Spleen (tissue), 7 donors: ENCODE measurements around the gene CRYBG1.

Experiments used
- POLR2A ChIP-seq, 3 donors: fragments of 450-650 bp; IDR thresholded peaks; one replicate each; pipeline ENCODE4 v1.5.1; 2017; ENCODE audit warnings: antibody characterized with exemption in 3 of 3, mild to moderate bottlenecking in 1 of 3
- TF ChIP-seq, protein P1 (sequence below), 11 experiments: fragments of 200-600 bp in 7 of 11; fragments of 450-650 bp in 4 of 11; sonication (generic) in 4 of 11; IDR thresholded peaks in 8 of 11; conservative IDR thresholded peaks in 3 of 11; 1 replicate in 7 of 11; 2 replicates in 4 of 11; pipeline versions ENCODE4 v1.4.0 to v1.8.0; 2016 to 2021; ENCODE audit warnings: antibody characterized with exemption in 11 of 11, inconsistent platforms in 4 of 11, mild to moderate bottlenecking in 1 of 11
- donor health status: DM: no; HTN: no; CAD: no; lungs with moderate emphysema.
- donor health status: DM: no; HTN: no; CAD: no.
- donor health status: DM: no; HTN: no; CAD: no.

- TF ChIP-seq, protein P1, sequence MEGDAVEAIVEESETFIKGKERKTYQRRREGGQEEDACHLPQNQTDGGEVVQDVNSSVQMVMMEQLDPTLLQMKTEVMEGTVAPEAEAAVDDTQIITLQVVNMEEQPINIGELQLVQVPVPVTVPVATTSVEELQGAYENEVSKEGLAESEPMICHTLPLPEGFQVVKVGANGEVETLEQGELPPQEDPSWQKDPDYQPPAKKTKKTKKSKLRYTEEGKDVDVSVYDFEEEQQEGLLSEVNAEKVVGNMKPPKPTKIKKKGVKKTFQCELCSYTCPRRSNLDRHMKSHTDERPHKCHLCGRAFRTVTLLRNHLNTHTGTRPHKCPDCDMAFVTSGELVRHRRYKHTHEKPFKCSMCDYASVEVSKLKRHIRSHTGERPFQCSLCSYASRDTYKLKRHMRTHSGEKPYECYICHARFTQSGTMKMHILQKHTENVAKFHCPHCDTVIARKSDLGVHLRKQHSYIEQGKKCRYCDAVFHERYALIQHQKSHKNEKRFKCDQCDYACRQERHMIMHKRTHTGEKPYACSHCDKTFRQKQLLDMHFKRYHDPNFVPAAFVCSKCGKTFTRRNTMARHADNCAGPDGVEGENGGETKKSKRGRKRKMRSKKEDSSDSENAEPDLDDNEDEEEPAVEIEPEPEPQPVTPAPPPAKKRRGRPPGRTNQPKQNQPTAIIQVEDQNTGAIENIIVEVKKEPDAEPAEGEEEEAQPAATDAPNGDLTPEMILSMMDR (IDR thresholded peaks at IDR 0.05 in 8 of 11, conservative IDR thresholded peaks at IDR 0.05 in 3 of 11) = no peak
- TF ChIP-seq POLR2A (IDR thresholded peaks at IDR 0.05) = no peak
These were observed 170.0 kb downstream of the CRYBG1 start for GRCh38 chr6:106530502-106530901.
